A673 (cell line): ENCODE results near the gene LDB2.

Experiments used
- EZH2 ChIP-seq: fragments of 200-600 bp; sonication (generic); IDR thresholded peaks from 2 replicates; pipeline ENCODE4 v1.6.1; 2017; ENCODE audit warnings: borderline replicate concordance, low read depth, mild to moderate bottlenecking, mixed read lengths, antibody characterized with exemption, low read length; ENCODE audit not compliant: poor library complexity, severe bottlenecking
- TF ChIP-seq, protein P1 (sequence below): fragments of 300-800, 200-600 bp; sonication (generic); conservative IDR thresholded peaks from 2 replicates; pipeline ENCODE4 v1.5.1; 2017; ENCODE audit warnings: low read depth, mild to moderate bottlenecking, antibody characterized with exemption, low read length, moderate library complexity, mixed read lengths

DNA sequence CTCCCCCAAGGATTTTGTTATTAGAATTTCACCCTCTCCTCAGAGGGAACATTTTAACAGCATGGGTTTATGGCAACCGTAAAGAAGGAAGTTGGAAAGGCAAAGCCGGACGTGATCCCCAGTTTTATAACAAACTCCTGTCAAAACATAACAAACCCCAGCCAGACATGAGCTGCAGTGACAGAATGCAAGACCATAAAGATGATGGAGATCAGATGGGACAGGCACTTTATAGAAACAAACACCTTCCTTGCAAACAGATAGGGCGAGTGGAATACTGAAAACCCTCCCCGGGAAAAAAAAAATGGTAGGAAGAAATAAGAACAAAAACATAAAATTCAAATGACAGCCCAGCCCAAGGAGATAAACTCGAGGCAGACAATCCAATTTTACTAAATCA is 281.4 kb downstream of the LDB2 start:
- TF ChIP-seq, protein P1, sequence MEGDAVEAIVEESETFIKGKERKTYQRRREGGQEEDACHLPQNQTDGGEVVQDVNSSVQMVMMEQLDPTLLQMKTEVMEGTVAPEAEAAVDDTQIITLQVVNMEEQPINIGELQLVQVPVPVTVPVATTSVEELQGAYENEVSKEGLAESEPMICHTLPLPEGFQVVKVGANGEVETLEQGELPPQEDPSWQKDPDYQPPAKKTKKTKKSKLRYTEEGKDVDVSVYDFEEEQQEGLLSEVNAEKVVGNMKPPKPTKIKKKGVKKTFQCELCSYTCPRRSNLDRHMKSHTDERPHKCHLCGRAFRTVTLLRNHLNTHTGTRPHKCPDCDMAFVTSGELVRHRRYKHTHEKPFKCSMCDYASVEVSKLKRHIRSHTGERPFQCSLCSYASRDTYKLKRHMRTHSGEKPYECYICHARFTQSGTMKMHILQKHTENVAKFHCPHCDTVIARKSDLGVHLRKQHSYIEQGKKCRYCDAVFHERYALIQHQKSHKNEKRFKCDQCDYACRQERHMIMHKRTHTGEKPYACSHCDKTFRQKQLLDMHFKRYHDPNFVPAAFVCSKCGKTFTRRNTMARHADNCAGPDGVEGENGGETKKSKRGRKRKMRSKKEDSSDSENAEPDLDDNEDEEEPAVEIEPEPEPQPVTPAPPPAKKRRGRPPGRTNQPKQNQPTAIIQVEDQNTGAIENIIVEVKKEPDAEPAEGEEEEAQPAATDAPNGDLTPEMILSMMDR, result no peak
- TF ChIP-seq EZH2, result no peak
